SK-N-SH (cell line): Measurements from ENCODE around the gene FANCM.

Source experiments
- TEAD4 ChIP-seq: IDR thresholded peaks from 2 replicates; pipeline ENCODE4 v1.4.0; 2012; ENCODE audit warnings: mild to moderate bottlenecking, borderline replicate concordance; ENCODE audit not compliant: insufficient read depth
- TF ChIP-seq, protein P1 (sequence below): fragments of 200-600 bp; sonication (generic); IDR thresholded peaks from 2 replicates; pipeline ENCODE4 v1.6.1; 2017; ENCODE audit warnings: antibody characterized with exemption, mild to moderate bottlenecking, moderate library complexity

DNA sequence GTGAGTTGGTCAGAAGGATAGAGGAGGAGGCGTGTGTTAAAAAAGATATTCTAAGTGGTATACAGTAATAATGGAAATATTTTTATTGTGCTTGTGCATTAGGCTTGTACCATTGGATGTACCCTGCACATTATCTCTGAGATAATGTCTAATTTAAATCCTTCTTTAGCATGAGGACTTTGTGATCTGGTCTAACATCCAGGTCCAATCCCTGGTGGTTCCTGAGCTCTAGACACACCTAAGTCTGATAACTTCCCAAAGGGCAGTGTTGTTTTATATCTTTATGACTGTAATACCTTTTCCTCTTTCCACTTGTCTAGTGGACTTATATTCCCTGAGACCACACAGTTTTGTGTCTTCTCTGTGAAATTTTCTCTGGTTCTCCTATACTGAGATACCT, 31.2 kb upstream of the FANCM start:
- TF ChIP-seq, protein P1, sequence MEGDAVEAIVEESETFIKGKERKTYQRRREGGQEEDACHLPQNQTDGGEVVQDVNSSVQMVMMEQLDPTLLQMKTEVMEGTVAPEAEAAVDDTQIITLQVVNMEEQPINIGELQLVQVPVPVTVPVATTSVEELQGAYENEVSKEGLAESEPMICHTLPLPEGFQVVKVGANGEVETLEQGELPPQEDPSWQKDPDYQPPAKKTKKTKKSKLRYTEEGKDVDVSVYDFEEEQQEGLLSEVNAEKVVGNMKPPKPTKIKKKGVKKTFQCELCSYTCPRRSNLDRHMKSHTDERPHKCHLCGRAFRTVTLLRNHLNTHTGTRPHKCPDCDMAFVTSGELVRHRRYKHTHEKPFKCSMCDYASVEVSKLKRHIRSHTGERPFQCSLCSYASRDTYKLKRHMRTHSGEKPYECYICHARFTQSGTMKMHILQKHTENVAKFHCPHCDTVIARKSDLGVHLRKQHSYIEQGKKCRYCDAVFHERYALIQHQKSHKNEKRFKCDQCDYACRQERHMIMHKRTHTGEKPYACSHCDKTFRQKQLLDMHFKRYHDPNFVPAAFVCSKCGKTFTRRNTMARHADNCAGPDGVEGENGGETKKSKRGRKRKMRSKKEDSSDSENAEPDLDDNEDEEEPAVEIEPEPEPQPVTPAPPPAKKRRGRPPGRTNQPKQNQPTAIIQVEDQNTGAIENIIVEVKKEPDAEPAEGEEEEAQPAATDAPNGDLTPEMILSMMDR, result no peak
- TF ChIP-seq TEAD4, result no peak
